GM21619 (cell line): ENCODE data around the gene FCN2.

ENCODE experiments used
- ATAC-seq: cut with Tn5 transposase; IDR thresholded peaks from one replicate; pipeline ENCODE4 v1.9.1; 2021; ENCODE audit not compliant: unreplicated experiment

The FCN2 gene

DNA sequence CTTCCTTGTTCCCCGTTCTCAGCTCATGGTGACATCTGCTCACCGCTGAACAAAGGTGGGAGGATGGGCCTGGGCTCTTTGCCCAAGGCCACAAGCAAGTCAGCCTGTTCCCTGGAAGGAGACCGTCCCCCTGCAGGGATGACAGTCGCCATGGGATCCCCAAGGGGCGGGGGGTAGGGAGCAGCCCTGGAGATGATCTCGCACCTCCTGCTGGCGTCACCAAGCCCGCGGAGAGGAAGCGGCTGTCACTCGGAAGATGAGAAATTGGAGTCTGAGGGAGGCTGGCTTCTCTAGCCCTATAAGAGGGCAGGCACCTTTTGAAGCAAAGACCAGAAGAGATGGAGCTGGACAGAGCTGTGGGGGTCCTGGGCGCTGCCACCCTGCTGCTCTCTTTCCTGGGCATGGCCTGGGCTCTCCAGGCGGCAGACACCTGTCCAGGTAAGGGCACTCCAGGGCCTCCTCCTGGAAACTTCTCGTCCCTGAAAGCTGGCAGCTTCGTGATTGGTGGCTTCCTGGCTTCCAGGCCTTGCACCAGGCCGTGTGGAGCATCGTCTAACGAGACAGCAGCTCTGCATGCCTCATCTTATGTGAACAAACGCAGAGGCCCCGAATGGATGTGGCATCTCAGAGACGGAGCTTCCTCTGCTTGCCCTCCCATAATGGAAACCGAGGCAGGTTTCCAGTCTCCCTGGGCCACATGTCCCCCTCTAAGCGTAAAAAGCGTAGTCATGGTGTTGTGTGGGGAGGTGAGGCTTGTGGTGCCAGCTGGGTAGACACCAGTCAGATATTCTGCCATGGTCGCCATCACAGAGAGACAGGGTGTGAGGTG, at the start of gene FCN2:
Gene FCN2, plus strand, starts transcription at position 327 of the 829 bp plus-strand sequence. Its CDS starts 12 bp downstream, at position 339.
- ATAC-seq = no peak

GRCh38 chr9:134830926-134831720, 49.5 kb upstream of the FCN2 start:
- ATAC-seq = no peak

- ATAC-seq = no peak
Observed at GRCh38 chr9:134832471-134832870, 48.1 kb upstream of the FCN2 start.

DNA sequence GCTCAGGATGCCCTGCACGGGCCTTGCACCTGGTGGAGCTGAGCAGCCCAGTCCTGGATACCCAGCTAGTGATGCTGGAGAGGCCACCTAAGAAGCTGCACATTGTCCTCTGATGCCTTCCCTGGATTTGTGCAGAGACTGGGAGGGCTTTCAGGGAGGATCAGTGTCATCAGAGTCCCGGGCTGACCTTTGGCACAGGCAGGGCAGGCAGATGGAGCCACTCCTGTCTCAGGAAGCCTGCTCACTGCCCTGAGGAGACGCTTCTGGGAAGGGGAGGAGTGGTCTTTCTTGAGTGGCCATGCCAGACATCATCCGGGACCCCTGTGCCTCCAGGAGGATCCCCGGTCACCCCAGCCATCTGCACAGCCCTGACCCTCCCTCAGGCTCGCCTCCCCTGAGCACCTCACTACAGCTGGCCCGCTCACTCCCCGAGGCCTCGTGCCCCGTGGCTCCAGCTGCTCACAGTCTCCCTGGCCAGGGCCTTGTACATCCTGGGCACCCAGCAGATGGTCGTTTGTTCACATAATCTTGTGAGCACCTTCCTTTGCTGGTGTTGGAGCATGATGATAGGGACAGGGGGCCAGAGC, 47.2 kb upstream of the FCN2 start:
- no peak for ATAC-seq

GRCh38 chr9:134834217-134834956, 46.2 kb upstream of the FCN2 start:
- ATAC-seq = no peak

GRCh38 chr9:134834957-134835419, 45.6 kb upstream of the FCN2 start:
- no peak for ATAC-seq

- ATAC-seq = no peak
Observed at GRCh38 chr9:134835448-134835847, 45.2 kb upstream of the FCN2 start.

DNA sequence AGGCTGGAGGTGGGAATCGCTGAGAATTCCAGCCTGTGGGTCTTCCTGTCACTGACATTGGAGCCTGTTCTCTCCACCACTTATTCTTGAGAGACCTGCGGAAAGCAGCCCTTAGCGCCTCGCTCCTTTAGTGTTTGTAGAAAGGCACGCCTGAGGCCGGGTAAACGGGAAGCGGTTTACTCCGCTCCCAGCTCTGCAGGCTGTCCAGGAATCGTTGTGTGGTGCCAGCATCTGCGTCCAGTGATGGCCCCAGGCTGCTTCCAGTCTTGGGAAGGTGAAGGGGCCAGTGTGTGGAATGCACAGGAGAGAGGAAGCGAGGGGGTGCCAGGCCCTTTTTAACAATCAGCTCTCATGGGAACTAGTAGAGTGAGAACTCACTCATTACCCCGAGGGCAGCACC, 44.6 kb upstream of the FCN2 start:
- ATAC-seq = no peak

DNA sequence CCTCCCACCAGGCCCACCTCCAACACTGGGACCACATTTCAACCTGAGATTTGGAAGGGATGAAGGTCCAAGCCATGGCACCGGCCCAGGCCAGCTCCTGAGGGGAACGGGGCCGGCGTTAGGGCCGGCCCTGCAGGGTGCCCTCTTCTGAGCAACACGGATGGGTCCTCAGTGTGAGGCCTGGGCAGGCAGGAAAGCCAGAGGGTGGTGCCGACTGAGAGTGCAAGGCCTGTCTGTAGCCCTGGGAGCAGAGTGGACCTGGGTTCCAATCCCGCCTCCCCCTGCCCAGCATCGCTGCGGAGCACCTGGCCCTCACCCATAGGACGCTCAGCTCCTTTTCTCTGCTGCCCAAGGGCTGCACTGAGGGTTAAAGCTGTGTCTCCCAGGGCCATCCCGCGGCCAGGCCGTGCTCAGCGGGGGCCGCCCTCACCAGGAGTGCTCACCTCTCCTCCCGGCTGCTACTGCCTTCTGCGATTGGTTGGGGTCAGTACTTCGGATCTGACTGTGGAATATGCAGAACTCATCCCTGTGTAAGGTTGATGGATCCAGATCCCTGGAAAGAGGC, 44.1 kb upstream of the FCN2 start:
- no peak for ATAC-seq

DNA sequence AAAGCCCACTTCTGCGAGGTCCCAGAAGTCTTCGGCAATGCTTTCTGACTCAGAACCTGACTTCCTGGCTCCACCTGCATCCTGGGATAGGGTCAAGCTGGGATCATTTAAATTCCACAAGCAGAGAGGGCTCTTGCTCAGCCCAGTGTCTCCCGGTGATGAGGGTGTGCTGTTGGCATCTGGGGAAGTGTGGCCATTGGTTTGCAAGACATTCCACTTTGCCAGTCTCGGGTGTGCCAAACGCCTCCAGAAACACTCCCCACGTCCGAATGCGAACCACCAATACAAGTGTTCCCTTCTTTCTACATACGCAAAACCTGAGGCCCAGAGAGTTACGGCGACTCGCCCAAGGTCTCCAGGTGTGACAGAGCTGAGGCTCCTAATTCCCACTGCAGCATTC, 43.1 kb upstream of the FCN2 start:
- no peak for ATAC-seq

- no peak for ATAC-seq
Observed at GRCh38 chr9:134838651-134839454, 41.8 kb upstream of the FCN2 start.

DNA sequence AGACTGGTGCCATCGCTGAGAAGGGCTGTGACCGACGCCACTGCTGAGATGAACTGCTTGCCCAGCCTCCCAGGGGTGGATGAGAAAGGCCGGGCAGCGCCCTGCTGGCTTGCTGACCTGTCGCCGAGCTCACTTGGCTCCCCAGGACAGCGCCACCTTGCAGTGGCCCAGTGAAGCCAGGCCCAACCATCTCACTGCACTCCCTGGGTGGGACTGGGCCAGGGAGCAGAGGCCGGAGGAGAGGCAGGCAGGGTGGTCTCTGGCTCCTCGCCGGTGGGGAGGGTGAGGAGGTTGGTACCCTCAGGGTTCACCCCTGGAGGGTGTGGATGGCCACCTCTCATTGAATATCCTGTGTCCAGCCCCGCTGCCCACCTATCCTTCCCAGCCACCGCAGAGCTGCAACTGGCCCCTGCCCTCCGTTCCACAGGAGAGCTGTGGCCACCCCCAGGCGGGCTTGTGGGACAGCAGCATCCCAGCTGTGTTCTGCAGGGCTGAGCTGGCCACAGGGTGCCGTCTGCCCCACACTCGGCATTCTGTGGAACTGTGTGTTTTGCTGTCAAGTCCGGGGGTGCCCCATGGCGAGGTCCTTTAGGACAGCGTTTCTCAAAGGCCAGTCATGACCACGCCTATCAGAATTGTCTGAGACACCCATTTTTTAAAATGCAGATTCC, 41.0 kb upstream of the FCN2 start:
- no peak for ATAC-seq

GRCh38 chr9:134840511-134840910, 40.1 kb upstream of the FCN2 start:
- ATAC-seq = no peak

DNA sequence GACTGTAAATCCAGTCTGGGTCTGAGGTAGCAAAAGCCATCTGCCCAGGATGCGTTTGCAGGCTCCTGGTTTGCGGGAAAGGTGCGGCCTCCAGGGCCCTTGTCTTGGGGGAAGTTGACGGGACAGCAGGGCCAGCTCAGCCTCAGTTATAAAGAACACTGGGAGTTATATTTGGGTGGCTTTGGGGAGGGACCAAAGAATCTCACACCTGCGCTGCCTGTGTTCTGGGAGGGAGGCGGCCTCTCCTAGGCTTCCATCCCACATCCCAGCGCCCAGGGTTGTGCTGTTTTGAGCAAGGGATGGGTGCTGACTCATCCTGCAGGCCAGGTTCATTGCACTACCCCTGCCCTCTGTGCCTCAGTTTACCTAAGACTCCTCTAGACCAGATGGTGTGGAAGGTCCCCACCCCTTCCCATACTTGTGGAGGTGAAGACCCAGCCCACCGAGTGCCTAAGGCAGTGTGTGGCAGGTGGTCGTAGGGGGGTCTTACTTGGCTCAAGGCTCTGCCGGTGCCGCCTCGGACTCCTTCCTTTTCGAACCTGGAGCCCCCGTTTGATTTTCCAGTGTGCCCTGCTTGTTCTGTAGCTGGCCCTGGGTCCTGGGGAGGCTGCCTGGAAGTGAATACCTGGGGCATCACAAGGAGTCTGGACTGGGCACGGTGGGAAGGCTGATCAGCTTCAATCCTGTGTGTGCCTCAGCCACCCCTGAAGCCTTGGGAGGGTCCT, 39.3 kb upstream of the FCN2 start:
- ATAC-seq = no peak

GRCh38 chr9:134842321-134842720, 38.3 kb upstream of the FCN2 start:
- no peak for ATAC-seq

DNA sequence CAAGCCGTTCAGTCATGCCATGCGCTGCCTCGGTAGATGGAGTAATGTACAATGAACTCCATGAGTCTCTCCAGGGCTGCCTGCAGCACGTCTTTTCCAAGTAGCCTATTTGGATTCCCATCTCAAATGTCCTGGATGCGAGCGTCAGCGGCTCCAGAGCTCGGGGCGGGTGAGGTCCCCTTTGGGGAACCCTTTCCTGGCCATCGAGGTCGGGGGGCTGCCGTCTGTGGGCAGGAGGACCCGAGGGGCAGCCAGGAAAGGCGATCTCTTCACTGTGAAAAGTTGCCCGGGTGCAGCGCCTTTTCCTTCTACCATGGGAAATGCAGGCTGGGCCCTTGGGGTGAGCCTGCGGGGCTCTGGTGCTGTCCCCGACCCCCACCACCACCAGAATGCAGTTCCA, 36.9 kb upstream of the FCN2 start:
- no peak for ATAC-seq

DNA sequence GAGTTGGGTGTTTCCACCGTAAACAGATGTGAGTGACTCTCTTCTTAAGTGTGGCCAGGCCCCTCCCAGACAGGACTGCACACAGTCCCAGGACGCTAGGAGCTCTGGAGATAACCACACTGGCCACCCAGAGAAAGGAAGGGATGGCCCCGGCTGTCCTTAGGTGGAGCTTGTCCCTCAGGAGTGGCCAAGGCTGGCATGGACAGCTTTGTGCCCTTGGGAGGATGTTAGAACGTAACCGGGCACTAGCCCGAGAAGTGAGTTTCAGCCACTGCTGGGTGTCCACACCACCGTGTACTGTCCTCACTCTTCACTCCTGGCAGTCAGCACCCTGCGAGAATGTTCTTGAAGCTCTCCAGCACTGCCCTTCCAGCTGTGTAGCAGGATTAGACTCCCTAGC, 35.8 kb upstream of the FCN2 start:
- no peak for ATAC-seq

DNA sequence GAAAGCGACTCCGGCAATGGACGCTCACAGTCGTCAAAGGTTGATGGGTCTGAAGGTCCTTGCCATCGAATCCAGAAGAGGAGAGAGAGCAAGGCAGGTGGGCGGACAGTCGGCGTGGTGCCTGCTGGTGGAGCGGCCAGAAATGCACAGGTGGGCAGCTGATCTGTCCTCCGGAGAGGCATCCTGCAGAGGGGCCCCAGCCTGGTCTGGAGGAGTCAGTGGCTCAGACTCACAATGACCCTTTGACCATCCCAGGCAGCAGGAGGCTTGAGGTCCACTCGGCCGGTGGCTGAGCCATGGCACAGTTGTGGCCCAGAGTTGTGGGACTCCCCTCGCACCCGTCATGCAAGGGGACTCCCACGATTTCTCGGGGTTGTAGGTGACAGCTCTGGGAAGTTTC, 34.4 kb upstream of the FCN2 start:
- no peak for ATAC-seq

GRCh38 chr9:134846699-134847098, 33.9 kb upstream of the FCN2 start:
- no peak for ATAC-seq
